GM10266 (cell line): Measurements from ENCODE around the gene CREBL2.
"Not testable (repeated sequence)": the region's sequence is repeated elsewhere in the genome, so short reads cannot be mapped to it uniquely, and the experiment has no call there.

Source experiments
- DNase-seq: peaks from one replicate; pipeline ENCODE4 v3.0.0; 2012; ENCODE audit errors: extremely low spot score
- TF ChIP-seq, protein P1 (sequence below): IDR thresholded peaks from 2 replicates; pipeline ENCODE4 v1.5.1; 2012; ENCODE audit warnings: mild to moderate bottlenecking, low read depth; ENCODE audit not compliant: control insufficient read depth, insufficient read depth; ENCODE audit errors: missing control alignments

CREBL2 gene

DNA sequence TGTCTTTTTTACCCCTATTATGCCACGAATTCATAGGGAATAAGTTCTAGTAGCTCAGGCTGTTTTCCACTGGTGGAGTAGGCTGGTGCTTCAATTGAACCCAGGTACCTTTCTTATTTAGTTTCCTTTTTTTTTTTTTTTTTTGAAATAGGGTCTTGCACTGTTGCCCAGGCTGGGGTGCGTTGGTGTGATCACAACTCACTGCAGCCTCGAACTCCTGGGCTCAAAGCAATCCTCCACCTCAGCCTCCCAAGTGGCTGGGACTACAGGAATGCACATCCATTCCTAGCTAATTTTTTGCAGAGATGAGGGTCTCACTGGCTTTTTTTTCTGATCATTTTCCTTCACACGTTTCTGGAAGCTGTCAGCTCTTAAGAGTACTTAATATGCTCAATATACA is 2.7 kb downstream of the CREBL2 start:
- TF ChIP-seq, protein P1, sequence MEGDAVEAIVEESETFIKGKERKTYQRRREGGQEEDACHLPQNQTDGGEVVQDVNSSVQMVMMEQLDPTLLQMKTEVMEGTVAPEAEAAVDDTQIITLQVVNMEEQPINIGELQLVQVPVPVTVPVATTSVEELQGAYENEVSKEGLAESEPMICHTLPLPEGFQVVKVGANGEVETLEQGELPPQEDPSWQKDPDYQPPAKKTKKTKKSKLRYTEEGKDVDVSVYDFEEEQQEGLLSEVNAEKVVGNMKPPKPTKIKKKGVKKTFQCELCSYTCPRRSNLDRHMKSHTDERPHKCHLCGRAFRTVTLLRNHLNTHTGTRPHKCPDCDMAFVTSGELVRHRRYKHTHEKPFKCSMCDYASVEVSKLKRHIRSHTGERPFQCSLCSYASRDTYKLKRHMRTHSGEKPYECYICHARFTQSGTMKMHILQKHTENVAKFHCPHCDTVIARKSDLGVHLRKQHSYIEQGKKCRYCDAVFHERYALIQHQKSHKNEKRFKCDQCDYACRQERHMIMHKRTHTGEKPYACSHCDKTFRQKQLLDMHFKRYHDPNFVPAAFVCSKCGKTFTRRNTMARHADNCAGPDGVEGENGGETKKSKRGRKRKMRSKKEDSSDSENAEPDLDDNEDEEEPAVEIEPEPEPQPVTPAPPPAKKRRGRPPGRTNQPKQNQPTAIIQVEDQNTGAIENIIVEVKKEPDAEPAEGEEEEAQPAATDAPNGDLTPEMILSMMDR: no peak
- no peak for DNase-seq

DNA sequence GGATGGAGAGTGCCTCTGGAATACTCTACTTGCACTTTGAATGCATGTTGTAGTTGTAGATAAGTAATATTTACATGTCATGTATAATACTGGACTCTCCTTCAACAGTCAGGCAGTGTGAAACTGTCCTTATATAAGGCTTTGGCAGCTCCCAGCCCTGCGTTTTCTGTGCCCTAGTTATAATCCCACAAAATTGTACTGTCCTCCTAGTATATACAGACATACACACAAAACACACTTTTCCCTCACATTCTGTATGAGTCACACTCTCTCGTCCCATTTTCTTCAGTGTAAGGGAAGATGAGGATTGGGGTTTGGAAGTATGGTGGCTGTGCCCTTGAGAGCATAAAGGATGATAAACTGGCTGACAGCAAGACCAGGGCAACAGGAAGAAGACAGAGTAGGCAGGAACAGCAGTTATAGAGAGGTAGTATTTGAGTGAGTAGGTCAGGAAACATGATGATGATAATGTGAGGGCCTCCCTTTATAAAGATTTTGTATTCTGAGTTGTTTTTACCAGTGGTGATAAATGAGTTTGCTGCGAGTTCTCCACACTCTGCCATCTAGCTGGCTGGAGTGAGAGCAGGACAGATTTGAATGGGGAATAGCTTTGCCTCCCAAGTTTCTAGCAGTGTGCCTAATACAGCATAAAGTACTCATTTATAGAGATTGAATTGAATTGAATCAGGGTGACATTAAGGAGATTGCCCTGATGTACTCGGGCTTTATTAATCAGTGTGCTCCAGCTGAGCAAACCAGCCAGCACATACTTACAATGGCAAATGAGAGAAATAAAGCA is 5.0 kb downstream of the CREBL2 start:
- TF ChIP-seq, protein P1: no peak
- no peak for DNase-seq

DNA sequence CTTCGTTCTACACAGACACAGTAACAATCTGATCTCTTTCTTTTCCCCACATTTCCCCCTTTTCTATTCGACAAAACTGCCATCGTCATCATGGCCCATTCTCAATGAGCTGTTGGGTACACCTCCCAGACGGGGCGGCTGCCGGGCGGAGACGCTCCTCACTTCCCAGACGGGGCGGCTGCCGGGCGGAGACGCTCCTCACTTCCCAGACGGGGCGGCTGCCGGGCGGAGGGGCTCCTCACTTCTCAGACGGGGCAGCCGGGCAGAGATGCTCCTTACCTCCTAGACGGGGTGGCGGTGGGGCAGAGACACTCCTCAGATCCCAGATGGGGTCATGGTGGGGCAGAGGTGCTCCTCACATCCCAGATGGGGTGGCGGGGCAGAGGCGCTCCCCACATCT is 6.4 kb downstream of the CREBL2 start:
- DNase-seq: not testable (repeated sequence)

DNA sequence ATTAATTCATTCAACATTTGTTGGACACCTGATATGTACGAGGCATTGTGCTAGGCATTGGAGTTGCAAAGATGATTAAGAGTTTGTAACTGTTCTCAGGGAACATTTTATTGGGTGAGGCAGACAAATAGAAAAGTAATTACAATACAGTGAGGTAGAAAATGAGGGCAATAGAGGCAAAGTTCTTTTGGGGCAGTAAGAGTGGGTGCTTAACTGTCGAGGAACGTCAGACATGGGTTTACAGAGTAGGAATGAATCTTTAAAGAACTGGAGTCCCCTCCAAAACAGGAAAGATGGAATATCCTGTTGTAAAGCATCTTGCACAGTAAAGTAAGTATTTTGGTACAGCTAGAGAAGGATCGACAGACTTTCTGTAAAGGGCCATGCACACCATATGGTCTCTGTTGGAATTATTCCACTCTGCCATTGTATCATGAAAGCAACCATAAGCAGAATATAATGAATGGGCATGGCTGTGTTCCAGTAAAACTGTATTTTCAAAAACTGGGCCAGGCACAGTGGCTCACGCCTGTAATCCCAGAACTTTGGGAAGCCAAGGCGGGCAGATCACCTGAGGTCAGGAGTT is 9.1 kb downstream of the CREBL2 start:
- no peak for DNase-seq
- TF ChIP-seq, protein P1: no peak

DNA sequence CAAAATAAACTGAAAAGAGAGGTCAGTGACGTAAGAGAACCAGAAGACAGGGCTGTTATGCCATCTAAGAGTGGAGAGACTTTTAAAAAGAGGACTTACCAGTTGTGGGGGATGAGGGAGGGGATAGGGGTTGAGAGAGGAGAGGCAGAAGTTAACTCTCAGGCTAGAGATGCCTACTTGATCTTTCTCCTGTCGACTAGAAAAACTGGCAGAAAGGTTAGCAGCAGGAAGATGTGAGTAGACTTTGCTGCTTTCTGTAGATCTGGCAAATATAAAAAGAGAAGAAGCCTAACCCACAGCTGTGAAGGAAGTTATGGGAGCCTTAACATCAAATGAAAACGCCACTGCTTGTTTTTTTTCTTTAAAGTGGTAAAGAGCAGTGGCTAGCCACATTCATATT is 10.7 kb downstream of the CREBL2 start:
- DNase-seq: no peak
- TF ChIP-seq, protein P1: no peak

DNA sequence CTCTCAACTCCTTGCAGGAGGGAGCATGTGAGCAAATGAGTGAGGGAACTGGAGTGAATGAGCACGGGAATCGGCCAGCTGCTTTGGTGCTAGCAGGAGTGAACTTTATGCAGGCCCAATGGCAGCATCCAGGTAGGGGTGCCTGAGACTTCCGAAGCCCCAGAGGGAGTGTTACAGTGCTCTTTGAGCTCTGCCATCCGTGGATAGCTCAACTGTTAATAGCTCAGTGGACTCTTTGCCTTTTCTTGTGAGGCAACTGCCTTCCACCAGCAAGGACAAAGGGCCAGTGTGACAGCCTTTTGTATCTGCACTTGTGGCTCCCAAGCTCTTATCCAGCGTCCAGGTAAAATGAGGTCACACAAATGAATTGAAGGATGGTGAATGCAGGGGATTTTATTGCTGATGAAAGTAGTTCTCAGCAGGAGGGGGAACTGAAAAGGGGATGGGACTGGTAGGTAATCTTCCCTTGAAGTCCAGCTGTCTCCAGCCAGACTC is 12.9 kb downstream of the CREBL2 start:
- DNase-seq: no peak
- TF ChIP-seq, protein P1: no peak

DNA sequence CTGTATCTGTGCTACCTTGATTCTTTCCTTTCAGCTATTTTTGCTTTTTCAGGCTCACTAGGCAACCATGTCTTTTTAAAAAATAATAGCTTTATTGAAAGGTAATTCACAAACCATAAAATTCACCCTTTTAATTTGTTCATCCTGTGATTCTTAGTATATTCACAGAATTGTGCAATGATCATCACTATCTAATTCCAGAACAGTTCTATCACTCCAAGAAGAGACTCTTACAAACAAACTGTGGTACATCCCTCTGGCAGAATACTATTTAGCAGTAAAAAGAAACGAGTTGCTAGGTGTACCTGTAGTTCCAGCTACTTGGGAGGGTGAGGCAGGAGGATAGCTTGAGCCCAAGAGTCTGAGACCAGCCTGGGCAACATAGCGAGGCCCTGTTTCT is 14.8 kb downstream of the CREBL2 start:
- DNase-seq: no peak

More for the DNA sequence above, 14.8 kb downstream of the CREBL2 start:
- TF ChIP-seq, protein P1: no peak
